SJSA1 (cell line): ENCODE measurements around the gene PPP1R3F. TPM values are rescaled to one million over a fixed set of nuclear protein-coding genes. Genes with fewer than 3 reads are reported as not detected.

ENCODE experiments used
- DNase-seq, 2 experiments: peaks; one replicate each; pipeline ENCODE4 v3.0.0-alpha.2; 2015 to 2020; ENCODE audit warnings: low spot score in 2 of 2, low read depth in 1 of 2
- H3K27ac ChIP-seq: fragments of 250-450 bp; sonication (Bioruptor Pico); 2 replicates; pipeline ENCODE4 v1.5.1; 2020; ENCODE audit warnings: mild to moderate bottlenecking, moderate library complexity
- H3K27me3 ChIP-seq: fragments of 250-450 bp; sonication (Bioruptor Pico); replicated peaks from 2 replicates; pipeline ENCODE4 v1.5.1; 2020; ENCODE audit warnings: mild to moderate bottlenecking, moderate library complexity
- H3K36me3 ChIP-seq: fragments of 250-450 bp; sonication (Bioruptor Pico); 2 replicates; pipeline ENCODE4 v1.5.1; 2020; ENCODE audit warnings: mild to moderate bottlenecking
- H3K4me1 ChIP-seq: fragments of 250-450 bp; sonication (Bioruptor Pico); replicated peaks from 2 replicates; pipeline ENCODE4 v1.6.1; 2021; ENCODE audit warnings: mild to moderate bottlenecking
- H3K4me3 ChIP-seq: fragments of 250-450 bp; sonication (Bioruptor Pico); 2 replicates; pipeline ENCODE4 v1.5.1; 2020; ENCODE audit warnings: mild to moderate bottlenecking
- H3K9me3 ChIP-seq: fragments of 250-450 bp; sonication (Bioruptor Pico); replicated peaks from 2 replicates; pipeline ENCODE4 v1.5.1; 2020; ENCODE audit warnings: mild to moderate bottlenecking
- total RNA-seq: library from RNA; depleted of rRNA; stranded (reverse); fragments of >200 nt; shearing (Covaris generic); gene quantifications from 2 replicates; pipeline ENCODE4 v1.2.3, GENCODE V29; 2014

PPP1R3F gene
- total RNA-seq, 1 experiment from 2014 or later = 6.8 TPM

- H3K27ac ChIP-seq = no peak overlapping the region
- no peak for DNase-seq
- H3K4me3 ChIP-seq = no peak overlapping the region
- H3K9me3 ChIP-seq = no peaks in the 10 kb centered on the region
- no peaks in the 10 kb centered on the region for H3K27me3 ChIP-seq
- no peaks in the 10 kb centered on the region for H3K4me1 ChIP-seq
- H3K36me3 ChIP-seq = no peaks in the 10 kb centered on the region
Measured at GRCh38 chrX:49242545-49243066, 27.0 kb upstream of the PPP1R3F start.

DNA sequence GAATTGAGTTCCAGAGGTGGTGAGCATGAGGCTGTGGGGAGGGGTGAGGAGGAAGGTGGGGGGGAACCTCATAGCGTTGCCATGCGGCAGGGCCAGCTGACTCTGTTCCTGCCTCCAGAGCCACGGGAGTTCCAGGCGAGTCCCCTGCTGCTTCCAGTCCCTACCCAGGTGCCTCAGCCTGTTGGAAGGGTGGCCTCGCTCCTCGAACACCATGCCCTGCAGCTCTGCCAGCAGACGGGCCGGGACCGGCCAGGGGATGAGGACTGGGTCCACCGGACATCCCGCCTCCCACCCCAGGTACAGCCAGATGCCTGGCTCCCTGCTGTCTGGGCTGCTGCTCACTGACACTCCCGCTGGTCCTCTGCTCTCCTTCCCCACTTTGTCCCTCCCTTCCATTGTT is 26.4 kb upstream of the PPP1R3F start:
- Histone ChIP-seq H3K4me1 (no peaks in the 10 kb centered on the region), H3K4me3 (no peak overlapping the region), H3K9me3 (no peaks in the 10 kb centered on the region), H3K27me3 (no peaks in the 10 kb centered on the region), H3K36me3 (no peaks in the 10 kb centered on the region), H3K27ac (no peak overlapping the region)
- DNase-seq = no peak

- no peak for DNase-seq
- no peaks in the 10 kb centered on the region for H3K4me1 ChIP-seq
- no peaks in the 10 kb centered on the region for H3K27me3 ChIP-seq
- H3K4me3 ChIP-seq = no peak overlapping the region
- H3K36me3 ChIP-seq = no peaks in the 10 kb centered on the region
- no peak overlapping the region for H3K27ac ChIP-seq
- no peaks in the 10 kb centered on the region for H3K9me3 ChIP-seq
Measured at GRCh38 chrX:49244207-49244606, 25.4 kb upstream of the PPP1R3F start.

GRCh38 chrX:49246541-49246940 is 23.1 kb upstream of the PPP1R3F start:
- no peaks in the 10 kb centered on the region for H3K4me1 ChIP-seq
- no peak overlapping the region for H3K4me3 ChIP-seq
- no peaks in the 10 kb centered on the region for H3K9me3 ChIP-seq
- DNase-seq = no peak
- H3K27ac ChIP-seq = no peak overlapping the region
- no peaks in the 10 kb centered on the region for H3K36me3 ChIP-seq
- no peaks in the 10 kb centered on the region for H3K27me3 ChIP-seq

- no peak for DNase-seq
- Histone ChIP-seq H3K9me3 (no peaks in the 10 kb centered on the region), H3K4me1 (no peaks in the 10 kb centered on the region), H3K4me3 (no peak overlapping the region), H3K27ac (no peak overlapping the region), H3K27me3 (no peaks in the 10 kb centered on the region), H3K36me3 (no peaks in the 10 kb centered on the region)
Measured at GRCh38 chrX:49247346-49247745, 22.2 kb upstream of the PPP1R3F start.

- Histone ChIP-seq H3K27me3 (no peaks in the 10 kb centered on the region), H3K9me3 (no peaks in the 10 kb centered on the region), H3K36me3 (no peaks in the 10 kb centered on the region), H3K4me1 (no peaks in the 10 kb centered on the region), H3K4me3 (no peak overlapping the region), H3K27ac (no peak overlapping the region)
- DNase-seq = no peak
Measured at GRCh38 chrX:49247916-49248811, 21.4 kb upstream of the PPP1R3F start.

DNA sequence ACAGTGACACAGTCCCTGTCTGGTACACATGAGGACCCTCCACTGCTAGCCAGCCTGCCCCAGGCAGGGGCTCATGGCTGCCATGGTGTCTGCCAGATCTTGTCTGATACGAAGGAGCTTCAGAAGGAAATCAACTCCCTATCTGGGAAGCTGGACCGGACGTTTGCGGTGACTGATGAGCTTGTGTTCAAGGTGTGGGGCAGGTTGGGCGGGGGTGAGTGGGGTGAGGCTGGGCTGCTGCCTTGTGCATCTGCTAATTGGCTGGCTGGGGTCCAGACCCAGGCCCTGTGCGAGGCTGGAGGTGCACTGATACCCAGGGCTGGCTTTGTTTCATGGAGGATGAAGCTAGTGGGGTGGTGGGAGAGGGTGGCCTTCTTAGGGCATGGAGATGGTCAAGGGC is 20.5 kb upstream of the PPP1R3F start:
- no peak for DNase-seq
- Histone ChIP-seq H3K4me1 (no peaks in the 10 kb centered on the region), H3K27ac (no peak overlapping the region), H3K4me3 (no peak overlapping the region), H3K27me3 (no peaks in the 10 kb centered on the region), H3K36me3 (no peaks in the 10 kb centered on the region), H3K9me3 (no peaks in the 10 kb centered on the region)

DNA sequence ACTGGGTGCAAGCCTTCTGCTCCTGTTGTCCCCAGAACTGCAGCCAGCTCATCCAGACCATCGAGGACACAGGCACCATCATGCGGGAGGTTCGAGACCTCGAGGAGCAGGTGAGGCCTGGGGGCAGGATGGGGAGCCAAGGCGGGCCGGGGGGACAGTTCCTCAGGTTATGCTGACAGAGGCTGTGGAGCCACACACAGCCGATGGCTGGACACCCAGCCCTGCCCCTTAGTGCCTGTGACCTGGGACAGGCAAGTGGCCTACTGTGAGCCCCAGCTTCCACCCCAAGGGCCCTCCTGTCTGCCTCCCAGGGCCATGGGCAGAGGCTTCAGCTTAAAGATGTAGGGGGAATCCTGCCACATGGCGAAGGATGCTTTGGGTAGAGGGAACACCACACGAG is 20.0 kb upstream of the PPP1R3F start:
- no peaks in the 10 kb centered on the region for H3K9me3 ChIP-seq
- H3K27ac ChIP-seq = no peak overlapping the region
- no peaks in the 10 kb centered on the region for H3K4me1 ChIP-seq
- H3K36me3 ChIP-seq = no peaks in the 10 kb centered on the region
- H3K27me3 ChIP-seq = no peaks in the 10 kb centered on the region
- DNase-seq = no peak
- no peak overlapping the region for H3K4me3 ChIP-seq

DNA sequence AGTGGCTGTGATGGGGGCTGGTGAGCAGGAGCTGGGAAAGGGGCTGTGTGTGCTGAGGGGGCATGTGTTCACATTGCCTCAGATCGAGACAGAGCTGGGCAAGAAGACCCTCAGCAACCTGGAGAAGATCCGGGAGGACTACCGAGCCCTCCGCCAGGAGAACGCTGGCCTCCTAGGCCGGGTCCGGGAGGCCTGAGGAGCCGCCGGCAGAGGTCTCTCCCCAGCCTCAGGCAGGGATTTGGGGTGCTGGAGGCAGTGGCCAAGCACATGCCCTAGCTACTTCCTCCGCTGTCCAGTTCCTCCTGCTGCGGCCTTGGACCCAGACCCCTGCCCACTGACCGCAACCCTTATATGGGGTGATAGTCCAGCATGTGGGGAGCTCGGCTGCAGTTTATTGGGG is 19.5 kb upstream of the PPP1R3F start:
- no peak overlapping the region for H3K4me3 ChIP-seq
- no peak for DNase-seq
- no peaks in the 10 kb centered on the region for H3K36me3 ChIP-seq
- H3K27me3 ChIP-seq = no peaks in the 10 kb centered on the region
- no peaks in the 10 kb centered on the region for H3K9me3 ChIP-seq
- no peak overlapping the region for H3K27ac ChIP-seq
- H3K4me1 ChIP-seq = no peaks in the 10 kb centered on the region

GRCh38 chrX:49250578-49250977 is 19.0 kb upstream of the PPP1R3F start:
- no peak for DNase-seq
- H3K27ac ChIP-seq = no peak overlapping the region
- no peak overlapping the region for H3K4me3 ChIP-seq
- H3K27me3 ChIP-seq = no peaks in the 10 kb centered on the region
- no peaks in the 10 kb centered on the region for H3K36me3 ChIP-seq
- no peaks in the 10 kb centered on the region for H3K9me3 ChIP-seq
- H3K4me1 ChIP-seq = no peaks in the 10 kb centered on the region

GRCh38 chrX:49251325-49251724 is 18.3 kb upstream of the PPP1R3F start:
- H3K27me3 ChIP-seq = no peaks in the 10 kb centered on the region
- DNase-seq = no peak

GRCh38 chrX:49254639-49255038 is 15.0 kb upstream of the PPP1R3F start:
- no peaks in the 10 kb centered on the region for H3K27me3 ChIP-seq
- no peaks in the 10 kb centered on the region for H3K9me3 ChIP-seq
- no peak for DNase-seq
- H3K27ac ChIP-seq = no peak overlapping the region
- no peaks in the 10 kb centered on the region for H3K36me3 ChIP-seq
- no peaks in the 10 kb centered on the region for H3K4me1 ChIP-seq
- no peak overlapping the region for H3K4me3 ChIP-seq

More at GRCh38 chrX:49251325-49251724, 18.3 kb upstream of the PPP1R3F start:
- Histone ChIP-seq H3K9me3 (no peaks in the 10 kb centered on the region), H3K36me3 (no peaks in the 10 kb centered on the region), H3K27ac (no peak overlapping the region), H3K4me3 (no peak overlapping the region), H3K4me1 (no peaks in the 10 kb centered on the region)

- no peak overlapping the region for H3K27ac ChIP-seq
- no peaks in the 10 kb centered on the region for H3K4me1 ChIP-seq
- no peaks in the 10 kb centered on the region for H3K27me3 ChIP-seq
- no peak for DNase-seq
- no peak overlapping the region for H3K4me3 ChIP-seq
- no peaks in the 10 kb centered on the region for H3K36me3 ChIP-seq
- H3K9me3 ChIP-seq = no peaks in the 10 kb centered on the region
Measured at GRCh38 chrX:49256268-49256995, 13.2 kb upstream of the PPP1R3F start.
